NCI-H2227 treated with DMSO at 0.1 percent for 48 hours (cell line): ENCODE measurements around the gene AJUBA.
"Not testable (repeated sequence)": the region's sequence is repeated elsewhere in the genome, so short reads cannot be mapped to it uniquely, and the experiment has no call there.

Experiments used
- DNase-seq: peaks from one replicate; lab custom pipeline; 2025; lab: John Stamatoyannopoulos, UW

The AJUBA gene

GRCh38 chr14:22979748-22980392, 2.5 kb downstream of the AJUBA start:
- DNase-seq = no peak

GRCh38 chr14:22978981-22979671, 3.2 kb downstream of the AJUBA start:
- no peak for DNase-seq

GRCh38 chr14:22978487-22978837, 3.9 kb downstream of the AJUBA start:
- DNase-seq = no peak

GRCh38 chr14:22977684-22978486, 4.5 kb downstream of the AJUBA start:
- DNase-seq = no peak

- DNase-seq = no peak
Observed at GRCh38 chr14:22977434-22977683, 5.0 kb downstream of the AJUBA start.

GRCh38 chr14:22976620-22977433, 5.5 kb downstream of the AJUBA start:
- no peak for DNase-seq

- no peak for DNase-seq
Observed at GRCh38 chr14:22974530-22975313, 7.6 kb downstream of the AJUBA start.

- no peak for DNase-seq
Observed at GRCh38 chr14:22973217-22974032, 8.9 kb downstream of the AJUBA start.

- no peak for DNase-seq
Observed at GRCh38 chr14:22972313-22972930, 9.9 kb downstream of the AJUBA start.

GRCh38 chr14:22971152-22971551, 11.2 kb downstream of the AJUBA start:
- DNase-seq = no peak

GRCh38 chr14:22966783-22967269, 15.5 kb downstream of the AJUBA start:
- no peak for DNase-seq

GRCh38 chr14:22965916-22966782, 16.2 kb downstream of the AJUBA start:
- not testable (repeated sequence) for DNase-seq

- DNase-seq = no peak
Observed at GRCh38 chr14:22962061-22962676, 20.2 kb downstream of the AJUBA start.

- no peak for DNase-seq
Observed at GRCh38 chr14:22955702-22956569, 26.4 kb downstream of the AJUBA start.

- no peak for DNase-seq
Observed at GRCh38 chr14:22952418-22952817, 29.9 kb downstream of the AJUBA start.

- not testable (repeated sequence) for DNase-seq
Observed at GRCh38 chr14:22951795-22952194, 30.6 kb downstream of the AJUBA start.

- no peak for DNase-seq
Observed at GRCh38 chr14:22945642-22946041, 36.7 kb downstream of the AJUBA start.

- no peak for DNase-seq
Observed at GRCh38 chr14:22939684-22940083, 42.7 kb downstream of the AJUBA start.
